ENCODE measurements around the gene TCTN3.

The TCTN3 gene

GRCh38 chr10:95739056-95739455, 45.3 kb upstream of the TCTN3 start:
- no peak for TF ChIP-seq FOXP2 (optimal IDR thresholded peaks at IDR 0.05; ENCODE audit: borderline replicate concordance, extremely low read depth, extremely low read length, insufficient read depth)
- TF ChIP-seq, protein P1, sequence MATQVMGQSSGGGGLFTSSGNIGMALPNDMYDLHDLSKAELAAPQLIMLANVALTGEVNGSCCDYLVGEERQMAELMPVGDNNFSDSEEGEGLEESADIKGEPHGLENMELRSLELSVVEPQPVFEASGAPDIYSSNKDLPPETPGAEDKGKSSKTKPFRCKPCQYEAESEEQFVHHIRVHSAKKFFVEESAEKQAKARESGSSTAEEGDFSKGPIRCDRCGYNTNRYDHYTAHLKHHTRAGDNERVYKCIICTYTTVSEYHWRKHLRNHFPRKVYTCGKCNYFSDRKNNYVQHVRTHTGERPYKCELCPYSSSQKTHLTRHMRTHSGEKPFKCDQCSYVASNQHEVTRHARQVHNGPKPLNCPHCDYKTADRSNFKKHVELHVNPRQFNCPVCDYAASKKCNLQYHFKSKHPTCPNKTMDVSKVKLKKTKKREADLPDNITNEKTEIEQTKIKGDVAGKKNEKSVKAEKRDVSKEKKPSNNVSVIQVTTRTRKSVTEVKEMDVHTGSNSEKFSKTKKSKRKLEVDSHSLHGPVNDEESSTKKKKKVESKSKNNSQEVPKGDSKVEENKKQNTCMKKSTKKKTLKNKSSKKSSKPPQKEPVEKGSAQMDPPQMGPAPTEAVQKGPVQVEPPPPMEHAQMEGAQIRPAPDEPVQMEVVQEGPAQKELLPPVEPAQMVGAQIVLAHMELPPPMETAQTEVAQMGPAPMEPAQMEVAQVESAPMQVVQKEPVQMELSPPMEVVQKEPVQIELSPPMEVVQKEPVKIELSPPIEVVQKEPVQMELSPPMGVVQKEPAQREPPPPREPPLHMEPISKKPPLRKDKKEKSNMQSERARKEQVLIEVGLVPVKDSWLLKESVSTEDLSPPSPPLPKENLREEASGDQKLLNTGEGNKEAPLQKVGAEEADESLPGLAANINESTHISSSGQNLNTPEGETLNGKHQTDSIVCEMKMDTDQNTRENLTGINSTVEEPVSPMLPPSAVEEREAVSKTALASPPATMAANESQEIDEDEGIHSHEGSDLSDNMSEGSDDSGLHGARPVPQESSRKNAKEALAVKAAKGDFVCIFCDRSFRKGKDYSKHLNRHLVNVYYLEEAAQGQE (IDR thresholded peaks at IDR 0.05; ENCODE audit: insufficient read depth in 1 of 2, low read depth in 2 of 2, low read length in 2 of 2), result no peak
- TF ChIP-seq POLR2AphosphoS5 (IDR thresholded peaks at IDR 0.05; ENCODE audit: low read depth, low read length), result no peak
- TF ChIP-seq SIN3A (IDR thresholded peaks at IDR 0.05; ENCODE audit: borderline replicate concordance, insufficient read depth, low read length), result no peak
- TF ChIP-seq TAF1 (IDR thresholded peaks at IDR 0.05; ENCODE audit: borderline replicate concordance, insufficient read depth, low read length), result no peak

DNA sequence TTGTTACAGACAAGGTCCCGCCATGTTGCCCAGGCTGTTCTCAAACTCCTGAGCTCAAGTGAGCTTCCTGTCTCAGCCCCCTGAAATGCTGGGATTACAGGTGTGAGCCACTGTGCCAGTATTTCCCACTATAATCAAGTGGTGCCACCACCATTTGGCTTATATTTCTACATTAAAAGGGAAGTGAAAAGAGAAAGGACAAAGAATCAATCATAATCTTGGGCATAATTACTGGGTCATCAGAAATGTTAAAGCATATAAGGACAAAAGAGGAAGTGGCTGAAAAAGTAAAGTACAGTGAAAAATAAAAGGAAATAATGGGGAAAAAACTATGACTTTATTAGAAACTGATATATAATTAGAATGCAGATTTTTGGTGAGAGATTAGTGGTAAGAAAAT, 36.5 kb upstream of the TCTN3 start:
- TF ChIP-seq, protein P1 (IDR thresholded peaks at IDR 0.05; ENCODE audit: insufficient read depth in 1 of 2, low read depth in 2 of 2, low read length in 2 of 2), result no peak
- TF ChIP-seq SIN3A (IDR thresholded peaks at IDR 0.05; ENCODE audit: borderline replicate concordance, insufficient read depth, low read length), result no peak
- no peak for TF ChIP-seq POLR2AphosphoS5 (IDR thresholded peaks at IDR 0.05; ENCODE audit: low read depth, low read length)
- no peak for TF ChIP-seq TAF1 (IDR thresholded peaks at IDR 0.05; ENCODE audit: borderline replicate concordance, insufficient read depth, low read length)
- no peak for TF ChIP-seq FOXP2 (optimal IDR thresholded peaks at IDR 0.05; ENCODE audit: borderline replicate concordance, extremely low read depth, extremely low read length, insufficient read depth)

- TF ChIP-seq, protein P1 (IDR thresholded peaks at IDR 0.05; ENCODE audit: insufficient read depth in 1 of 2, low read depth in 2 of 2, low read length in 2 of 2), result no peak
- no peak for TF ChIP-seq SIN3A (IDR thresholded peaks at IDR 0.05; ENCODE audit: borderline replicate concordance, insufficient read depth, low read length)
- no peak for TF ChIP-seq TAF1 (IDR thresholded peaks at IDR 0.05; ENCODE audit: borderline replicate concordance, insufficient read depth, low read length)
- no peak for TF ChIP-seq POLR2AphosphoS5 (IDR thresholded peaks at IDR 0.05; ENCODE audit: low read depth, low read length)
Observed at GRCh38 chr10:95729323-95730055, 35.8 kb upstream of the TCTN3 start.

- TF ChIP-seq POLR2AphosphoS5 (IDR thresholded peaks at IDR 0.05; ENCODE audit: low read depth, low read length) (no peak), SIN3A (IDR thresholded peaks at IDR 0.05; ENCODE audit: borderline replicate concordance, insufficient read depth, low read length) (no peak), TAF1 (IDR thresholded peaks at IDR 0.05; ENCODE audit: borderline replicate concordance, insufficient read depth, low read length) (no peak), FOXP2 (optimal IDR thresholded peaks at IDR 0.05; ENCODE audit: borderline replicate concordance, extremely low read depth, extremely low read length, insufficient read depth) (no peak)
- TF ChIP-seq, protein P1 (IDR thresholded peaks at IDR 0.05; ENCODE audit: insufficient read depth in 1 of 2, low read depth in 2 of 2, low read length in 2 of 2), result no peak
Observed at GRCh38 chr10:95728526-95728925, 34.8 kb upstream of the TCTN3 start.
